A673 (cell line): ENCODE data around the gene ERG.

Source experiments
- CTCF ChIP-seq: fragments of 300-800, 200-600 bp; sonication (generic); conservative IDR thresholded peaks from 2 replicates; pipeline ENCODE4 v1.5.1; 2017; ENCODE audit warnings: low read depth, mild to moderate bottlenecking, antibody characterized with exemption, low read length, moderate library complexity, mixed read lengths
- EZH2 ChIP-seq: fragments of 200-600 bp; sonication (generic); IDR thresholded peaks from 2 replicates; pipeline ENCODE4 v1.6.1; 2017; ENCODE audit warnings: borderline replicate concordance, low read depth, mild to moderate bottlenecking, mixed read lengths, antibody characterized with exemption, low read length; ENCODE audit not compliant: poor library complexity, severe bottlenecking

DNA sequence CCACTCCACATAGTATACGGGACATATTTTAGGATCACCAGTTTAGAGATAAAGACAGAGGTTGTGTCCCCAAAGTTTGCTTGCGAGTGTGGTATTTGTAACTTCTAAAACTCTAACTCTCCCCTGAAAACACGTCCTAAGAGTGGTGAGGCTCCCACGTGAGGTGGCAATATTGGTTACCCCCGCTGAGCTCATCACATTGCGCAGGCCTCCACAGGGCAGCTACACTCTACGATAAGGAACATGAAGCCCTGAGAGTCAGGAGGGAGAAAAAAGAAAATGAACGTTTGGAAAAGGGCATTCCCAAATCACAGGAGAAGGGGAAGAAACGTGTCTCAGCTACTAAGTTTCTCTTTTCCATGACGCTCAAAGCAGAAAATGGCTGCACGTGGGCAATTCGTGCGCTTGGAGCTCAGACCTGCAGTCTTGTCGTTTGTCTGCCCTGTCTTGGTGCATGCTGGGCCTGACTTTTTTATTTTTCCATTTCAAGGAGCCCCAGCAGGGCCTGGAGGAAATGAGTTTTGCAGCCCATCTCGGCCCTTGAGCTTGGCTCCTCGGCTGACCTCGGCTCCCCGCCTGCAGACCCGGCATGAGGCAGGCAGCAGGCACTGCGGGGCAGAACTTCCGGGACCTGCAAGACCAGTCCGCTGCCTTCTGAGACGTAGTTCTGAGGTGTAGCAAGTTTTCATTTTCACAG is 25.7 kb downstream of the ERG start:
- TF ChIP-seq CTCF (no peak), EZH2 (no peak)
